ENCODE measurements around the gene COL4A1. TPM values are rescaled to one million over a fixed set of nuclear protein-coding genes. Genes with fewer than 3 reads are reported as not detected.

The COL4A1 gene
- total RNA-seq, 1 donor from 2014 or later = not detected

DNA sequence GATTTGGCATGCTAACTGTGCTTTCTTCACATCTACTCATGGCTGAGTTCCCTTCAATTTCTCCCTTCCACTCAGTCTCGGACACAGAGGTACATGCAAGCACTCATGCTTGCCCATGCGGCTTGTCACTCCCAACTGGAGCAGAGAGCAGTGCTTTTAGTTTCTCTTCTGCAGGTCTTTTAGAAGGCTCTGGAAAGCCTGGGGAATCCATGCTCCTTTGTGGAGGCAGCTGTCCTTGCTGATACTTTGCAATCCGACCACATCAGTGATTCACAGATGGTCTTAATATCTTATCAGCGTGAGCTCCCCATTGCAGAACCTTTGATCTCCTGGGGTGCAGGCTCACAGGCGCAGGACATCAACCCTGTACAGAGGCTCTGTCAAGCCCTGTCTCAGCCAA, 203.9 kb downstream of the COL4A1 start:
- Mint-ChIP-seq H3K27me3 (no peaks in the 10 kb centered on the region), H3K27ac (no peak overlapping the region), H3K4me1 (no peaks in the 10 kb centered on the region), H3K36me3 (ENCODE audit: low read depth) (no peaks in the 10 kb centered on the region), H3K4me3 (no peak overlapping the region), H3K9me3 (peaks cover 8% of the 10 kb centered on the region)
- no peak for DNase-seq
- intact Hi-C loops (cut with micrococcal nuclease) = no loop called here

- H3K27me3 Mint-ChIP-seq = no peaks in the 10 kb centered on the region
- no peak overlapping the region for H3K4me3 Mint-ChIP-seq
- H3K27ac Mint-ChIP-seq = no peak overlapping the region
- no peaks in the 10 kb centered on the region for H3K4me1 Mint-ChIP-seq
- intact Hi-C loops (cut with micrococcal nuclease) = no loop called here
- no peak for DNase-seq
- no peaks in the 10 kb centered on the region for H3K36me3 Mint-ChIP-seq (ENCODE audit: low read depth)
- H3K9me3 Mint-ChIP-seq = peaks cover 9% of the 10 kb centered on the region
These were observed 204.9 kb downstream of the COL4A1 start for GRCh38 chr13:110102053-110102452.

GRCh38 chr13:110099922-110100321, 207.0 kb downstream of the COL4A1 start:
- Mint-ChIP-seq H3K27me3 (no peaks in the 10 kb centered on the region), H3K36me3 (ENCODE audit: low read depth) (no peaks in the 10 kb centered on the region), H3K9me3 (peaks cover 9% of the 10 kb centered on the region), H3K4me3 (no peak overlapping the region), H3K27ac (no peak overlapping the region), H3K4me1 (no peaks in the 10 kb centered on the region)
- no peak for DNase-seq
- intact Hi-C loops (cut with micrococcal nuclease) = no loop called here

Other genes with a start within 250 kb of the COL4A1 start
- not detected in 2 replicates for gene COL4A2, start 127 bp upstream of the COL4A1 start, total RNA-seq